ENCODE measurements around the gene ARRDC3.
"Not testable (repeated sequence)": the region's sequence is repeated elsewhere in the genome, so short reads cannot be mapped to it uniquely, and the experiment has no call there.

ARRDC3 gene

GRCh38 chr5:91328743-91329142, 54.4 kb downstream of the ARRDC3 start:
- no peak overlapping the region for H3K4me3 ChIP-seq (ENCODE audit: low read depth, low read length)
- DNase-seq (ENCODE audit: low read depth): no peak
- in situ Hi-C loops (cut with HindIII; ENCODE audit: low sequenced_read_pairs): no loop called here
- no peak for TF ChIP-seq CTCF (IDR thresholded peaks at IDR 0.05; ENCODE audit: low read depth, low read length, missing control alignments)

GRCh38 chr5:91322981-91323380, 60.1 kb downstream of the ARRDC3 start:
- DNase-seq (ENCODE audit: low read depth); in situ Hi-C loops (cut with HindIII; ENCODE audit: low sequenced_read_pairs); H3K4me3 ChIP-seq (ENCODE audit: low read depth, low read length): not testable (repeated sequence)

GRCh38 chr5:91319667-91320066, 63.5 kb downstream of the ARRDC3 start:
- in situ Hi-C loops (cut with HindIII; ENCODE audit: low sequenced_read_pairs): no loop called here
- no peak for DNase-seq (ENCODE audit: low read depth)
- H3K4me3 ChIP-seq (ENCODE audit: low read depth, low read length): no peak overlapping the region
- no peak for TF ChIP-seq CTCF (IDR thresholded peaks at IDR 0.05; ENCODE audit: low read depth, low read length, missing control alignments)

- H3K4me3 ChIP-seq (ENCODE audit: low read depth, low read length): no peak overlapping the region
- DNase-seq (ENCODE audit: low read depth): no peak
- no peak for TF ChIP-seq CTCF (IDR thresholded peaks at IDR 0.05; ENCODE audit: low read depth, low read length, missing control alignments)
- in situ Hi-C loops (cut with HindIII; ENCODE audit: low sequenced_read_pairs): no loop called here
These were observed 64.4 kb downstream of the ARRDC3 start for GRCh38 chr5:91318724-91319123.
